GM21529 (cell line): ENCODE data around the gene ZDHHC12.

Experiments
- ATAC-seq: cut with Tn5 transposase; IDR thresholded peaks from one replicate; pipeline ENCODE4 v1.9.1; 2021; ENCODE audit not compliant: unreplicated experiment

Gene ZDHHC12

GRCh38 chr9:128731093-128731492 is 7.2 kb upstream of the ZDHHC12 start:
- no peak for ATAC-seq

GRCh38 chr9:128729766-128730517 is 6.0 kb upstream of the ZDHHC12 start:
- no peak for ATAC-seq

- no peak for ATAC-seq
Measured at GRCh38 chr9:128729302-128729701, 5.4 kb upstream of the ZDHHC12 start.

- ATAC-seq, result no peak
Measured at GRCh38 chr9:128728298-128728697, 4.4 kb upstream of the ZDHHC12 start.

GRCh38 chr9:128727640-128728248 is 3.8 kb upstream of the ZDHHC12 start:
- ATAC-seq, result no peak

GRCh38 chr9:128724744-128725211 is 851 bp upstream of the ZDHHC12 start:
- ATAC-seq, result peak; percentile 17

GRCh38 chr9:128723352-128723865 is 518 bp downstream of the ZDHHC12 start:
- ATAC-seq, result no peak

GRCh38 chr9:128722380-128723351 is 1.3 kb downstream of the ZDHHC12 start:
- no peak for ATAC-seq

- no peak for ATAC-seq
Measured at GRCh38 chr9:128721487-128722010, 2.4 kb downstream of the ZDHHC12 start.

GRCh38 chr9:128720841-128721486 is 3.0 kb downstream of the ZDHHC12 start:
- ATAC-seq, result no peak

GRCh38 chr9:128719919-128720605 is 3.9 kb downstream of the ZDHHC12 start:
- ATAC-seq, result no peak

- ATAC-seq, result no peak
Measured at GRCh38 chr9:128718475-128718874, 5.5 kb downstream of the ZDHHC12 start.

- no peak for ATAC-seq
Measured at GRCh38 chr9:128718047-128718446, 5.9 kb downstream of the ZDHHC12 start.

GRCh38 chr9:128716581-128717254 is 7.2 kb downstream of the ZDHHC12 start:
- no peak for ATAC-seq

GRCh38 chr9:128715436-128715750 is 8.5 kb downstream of the ZDHHC12 start:
- no peak for ATAC-seq

- ATAC-seq, result no peak
Measured at GRCh38 chr9:128714586-128715435, 9.1 kb downstream of the ZDHHC12 start.

- no peak for ATAC-seq
Measured at GRCh38 chr9:128713941-128714573, 9.9 kb downstream of the ZDHHC12 start.

GRCh38 chr9:128713411-128713780 is 10.5 kb downstream of the ZDHHC12 start:
- no peak for ATAC-seq
